ENCODE measurements around the gene CHST9.
"Not testable (repeated sequence)": the region's sequence is repeated elsewhere in the genome, so short reads cannot be mapped to it uniquely, and the experiment has no call there.

Gene CHST9

DNA sequence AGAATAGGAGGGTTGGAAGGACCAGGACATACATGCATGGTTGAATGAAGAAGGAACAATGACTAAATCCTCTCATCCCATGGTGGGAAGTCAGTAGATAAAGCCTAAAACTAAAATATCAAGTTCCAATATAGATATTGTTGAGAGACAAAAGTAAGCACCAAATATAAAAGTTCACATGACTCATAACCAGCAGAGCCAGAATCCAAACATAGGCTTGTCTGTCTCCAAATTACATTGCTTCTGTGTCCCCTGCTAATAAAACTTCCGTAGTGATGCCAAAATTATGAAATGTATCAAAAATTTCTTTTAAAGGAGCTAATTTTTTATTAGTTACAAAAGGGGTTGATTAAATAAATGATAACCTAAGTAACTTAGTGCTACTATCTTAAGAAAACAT, 19.7 kb downstream of the CHST9 start:
- no peak for DNase-seq

DNA sequence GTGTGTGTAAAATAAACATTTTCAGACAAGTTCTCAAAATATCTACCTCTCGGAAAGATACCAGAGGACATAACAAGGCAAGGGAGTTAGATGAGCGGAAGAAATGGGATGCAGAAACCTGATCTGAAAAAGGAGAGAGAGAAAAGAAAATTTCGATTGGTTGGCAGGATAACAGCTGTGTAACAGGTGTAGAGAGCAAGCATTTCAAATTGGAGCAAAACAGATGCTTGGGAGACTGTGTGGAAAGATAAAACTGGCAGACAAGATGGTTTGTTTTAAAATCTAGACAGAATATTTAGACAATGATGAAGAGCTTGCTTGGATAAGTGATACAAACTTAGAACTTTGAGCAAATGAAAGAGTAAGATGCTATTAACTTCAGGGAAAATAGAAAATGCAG, 20.2 kb downstream of the CHST9 start:
- DNase-seq, result no peak

DNA sequence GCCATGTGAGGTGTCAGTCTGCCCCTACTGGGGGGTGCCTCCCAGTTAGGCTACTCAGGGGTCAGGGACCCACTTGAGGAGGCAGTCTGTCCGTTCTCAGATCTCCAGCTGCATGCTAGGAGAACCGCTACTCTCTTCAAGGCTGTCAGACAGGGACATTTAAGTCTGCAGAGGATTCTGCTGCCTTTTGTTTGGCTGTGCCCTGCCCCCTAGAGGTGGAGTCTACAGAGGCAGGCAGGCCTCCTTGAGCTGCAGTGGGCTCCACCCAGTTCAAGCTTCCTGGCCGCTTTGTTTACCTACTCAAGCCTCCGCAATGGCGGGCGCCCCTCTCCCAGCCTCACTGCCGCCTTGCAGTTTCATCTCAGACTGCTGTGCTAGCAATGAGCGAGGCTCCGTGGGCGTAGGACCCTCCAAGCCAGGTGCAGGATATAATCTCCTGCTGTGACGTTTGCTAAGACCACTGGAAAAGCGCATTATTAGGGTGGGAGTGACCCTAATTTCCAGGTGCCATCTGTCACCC, 21.9 kb downstream of the CHST9 start:
- not testable (repeated sequence) for DNase-seq

DNA sequence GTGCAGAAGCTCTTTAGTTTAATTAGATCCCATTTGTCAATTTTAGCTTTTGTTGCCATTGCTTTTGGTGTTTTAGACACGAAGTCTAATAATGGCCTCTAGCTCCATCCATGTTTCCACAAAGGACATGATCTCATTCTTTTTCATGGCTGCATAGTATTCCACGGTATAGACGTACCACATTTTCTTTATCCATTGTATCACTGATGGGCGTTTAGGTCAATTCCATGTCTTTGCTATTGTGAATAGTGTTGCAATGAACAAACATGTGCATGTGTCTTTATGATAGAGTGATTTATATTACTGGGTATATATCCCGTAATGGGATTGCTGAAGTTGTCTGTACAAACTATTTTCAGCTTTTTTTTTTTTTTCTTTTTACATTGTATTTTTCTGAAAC, 35.9 kb downstream of the CHST9 start:
- DNase-seq, result not testable (repeated sequence)

DNA sequence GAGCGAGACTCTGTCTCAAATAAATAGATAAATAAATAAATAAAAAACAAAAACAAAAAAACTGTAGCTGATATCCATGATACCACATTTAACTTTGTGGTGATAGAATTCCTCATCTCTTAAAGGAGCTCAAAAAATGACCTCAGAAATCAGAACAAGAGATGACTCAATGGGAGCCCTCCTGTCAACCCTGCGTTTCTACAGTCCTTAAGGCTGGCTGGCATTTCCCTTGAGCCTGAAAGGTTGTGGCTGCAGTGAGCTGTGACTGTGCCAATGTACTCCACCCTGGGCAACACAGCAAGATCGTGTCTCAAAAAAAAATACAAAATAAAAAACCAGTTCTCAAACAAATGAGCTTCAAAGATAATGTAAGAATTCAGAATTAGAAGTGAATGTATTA, 40.4 kb downstream of the CHST9 start:
- DNase-seq, result no peak

- DNase-seq, result no peak
Measured at GRCh38 chr18:27143580-27144287, 41.4 kb downstream of the CHST9 start.

GRCh38 chr18:27142891-27143290, 42.2 kb downstream of the CHST9 start:
- DNase-seq, result no peak

GRCh38 chr18:27141876-27142275, 43.2 kb downstream of the CHST9 start:
- DNase-seq, result no peak

GRCh38 chr18:27138079-27138478, 47.0 kb downstream of the CHST9 start:
- no peak for DNase-seq

GRCh38 chr18:27136208-27136535, 48.9 kb downstream of the CHST9 start:
- DNase-seq, result no peak

GRCh38 chr18:27135504-27136207, 49.5 kb downstream of the CHST9 start:
- DNase-seq, result no peak

- DNase-seq, result no peak
Measured at GRCh38 chr18:27130065-27130630, 55.0 kb downstream of the CHST9 start.

- no peak for DNase-seq
Measured at GRCh38 chr18:27124196-27124595, 60.9 kb downstream of the CHST9 start.

- no peak for DNase-seq
Measured at GRCh38 chr18:27121108-27121507, 64.0 kb downstream of the CHST9 start.

DNA sequence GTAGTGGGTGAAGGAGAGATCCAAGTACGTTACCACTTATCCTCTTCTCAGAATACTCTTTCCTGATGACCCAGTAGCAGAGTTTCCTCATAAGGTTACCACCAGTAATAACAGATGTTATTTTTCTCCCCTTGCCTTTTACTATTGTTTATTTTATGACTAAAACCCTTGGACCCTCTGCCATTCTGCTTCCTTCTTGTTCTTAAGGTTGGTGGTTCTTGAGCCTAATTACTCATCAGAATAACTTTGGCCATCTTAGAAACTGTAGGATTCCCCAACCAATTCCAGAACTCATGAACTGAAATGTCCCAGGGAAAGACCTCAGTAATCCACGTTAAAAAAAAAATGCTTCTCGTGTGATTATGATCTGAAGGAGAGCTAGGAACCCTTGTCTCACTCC, 64.9 kb downstream of the CHST9 start:
- DNase-seq, result no peak

DNA sequence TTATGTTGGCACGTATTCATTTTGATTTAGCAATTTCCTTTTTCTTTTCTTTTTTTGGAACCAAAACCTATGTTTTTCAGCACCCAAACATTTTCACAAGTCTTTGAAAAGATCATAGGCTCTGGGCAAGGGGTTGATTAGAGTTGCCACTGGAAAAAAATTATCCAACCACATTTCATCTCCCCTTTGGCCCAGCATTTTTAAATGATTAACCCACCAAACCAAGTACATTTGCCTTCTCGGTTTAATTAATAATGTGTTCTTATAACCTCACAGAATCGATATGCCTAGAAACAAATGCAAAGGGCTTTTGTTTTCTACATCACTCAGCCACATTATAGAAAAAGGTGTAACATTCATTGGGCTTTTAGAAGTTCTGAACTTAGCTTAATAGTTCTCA, 66.1 kb downstream of the CHST9 start:
- no peak for DNase-seq

DNA sequence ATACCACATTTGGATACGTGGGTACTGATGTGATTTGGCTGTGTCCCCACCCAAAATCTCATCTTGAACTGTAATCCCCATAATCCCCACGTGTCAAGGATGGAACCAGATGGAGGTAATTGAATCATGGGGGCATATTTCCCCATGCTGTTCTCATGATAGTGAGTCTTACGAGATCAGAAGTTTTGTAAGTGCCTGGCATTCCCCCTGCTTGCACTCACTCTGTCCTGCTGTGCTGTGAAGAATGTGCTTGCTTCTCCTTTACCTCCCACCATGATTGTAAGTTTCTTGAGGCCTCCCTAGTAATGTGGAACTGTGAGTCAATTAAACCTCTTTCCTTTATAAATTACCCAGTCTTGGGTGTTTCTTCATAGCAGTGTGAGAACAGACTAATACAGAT, 70.3 kb downstream of the CHST9 start:
- no peak for DNase-seq

DNA sequence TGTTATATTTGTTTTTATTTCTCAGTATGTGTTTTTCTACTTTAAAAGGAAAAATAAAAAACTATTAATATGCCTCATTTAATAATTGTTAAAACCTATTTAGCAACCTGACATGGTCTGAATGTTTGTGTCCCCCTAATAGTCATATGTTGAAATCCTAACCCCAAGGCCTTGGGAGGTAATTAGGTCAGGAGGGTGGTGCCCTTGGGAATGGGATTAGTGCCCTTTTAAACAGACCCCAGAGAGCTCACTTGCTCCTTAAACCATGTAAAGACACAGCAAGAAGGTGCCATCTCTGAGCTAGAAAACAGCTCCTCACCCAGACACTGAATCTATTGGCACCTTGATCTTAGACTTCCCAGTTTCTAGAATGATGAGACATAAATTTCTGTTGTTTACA, 71.8 kb downstream of the CHST9 start:
- no peak for DNase-seq

DNA sequence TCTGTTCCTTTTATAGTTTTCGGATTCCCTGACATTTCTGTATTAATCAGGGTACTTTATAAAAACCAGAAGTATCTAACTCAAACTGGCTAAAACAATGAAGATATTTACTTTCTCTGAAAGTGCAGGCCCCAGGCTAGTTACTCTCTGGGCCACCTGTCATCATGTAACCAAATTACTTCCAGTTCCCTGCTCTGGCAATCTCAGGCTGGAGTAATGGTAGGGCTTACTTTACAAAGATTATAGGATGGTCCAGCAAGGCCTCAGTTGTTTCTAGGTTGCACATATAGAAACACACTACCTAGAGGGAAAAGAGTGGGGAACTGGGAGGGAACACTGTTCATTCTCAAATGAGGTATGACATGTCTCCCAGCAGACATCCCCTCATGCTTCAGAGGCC, 74.8 kb downstream of the CHST9 start:
- DNase-seq, result no peak

GRCh38 chr18:27109451-27109850, 75.7 kb downstream of the CHST9 start:
- no peak for DNase-seq

GRCh38 chr18:27108842-27109241, 76.3 kb downstream of the CHST9 start:
- DNase-seq, result no peak

DNA sequence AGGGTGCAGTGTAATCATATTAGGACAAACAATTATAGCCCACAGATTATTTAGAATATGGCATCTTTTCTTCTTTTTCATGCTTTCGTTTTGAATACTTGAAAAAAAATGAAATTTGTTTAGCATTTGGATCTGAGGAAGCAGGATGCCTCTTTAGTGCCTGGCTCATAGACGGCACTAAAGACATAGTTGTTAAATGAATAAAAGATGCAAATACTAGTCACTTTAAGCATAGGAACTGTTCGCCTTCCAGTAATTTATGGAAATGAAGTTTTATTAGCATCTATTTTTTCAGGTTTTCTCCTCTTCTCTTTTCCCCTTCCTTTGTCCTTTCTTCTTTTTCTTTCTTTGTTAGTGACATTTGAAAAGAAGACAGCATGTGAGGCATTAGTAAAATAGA, 80.4 kb downstream of the CHST9 start:
- DNase-seq, result no peak

- no peak for DNase-seq
Measured at GRCh38 chr18:27094621-27095020, 90.5 kb downstream of the CHST9 start.

- DNase-seq, result not testable (repeated sequence)
Measured at GRCh38 chr18:27093290-27093689, 91.8 kb downstream of the CHST9 start.
